IMR-90 (cell line): ENCODE results near the gene TNKS1BP1. TPM values are rescaled to one million over a fixed set of nuclear protein-coding genes. Genes with fewer than 3 reads are reported as not detected.

Source experiments
- ATAC-seq: fragments of 200-7000 bp; cut with Tn5 transposase; 2 replicates; pipeline ENCODE4 v1.9.1; 2020; ENCODE audit warnings: low read depth, mild to moderate bottlenecking, moderate library complexity
- BruUV-seq: library from RNA; stranded (reverse); fragments of 400-500 nt; replicated peaks from 2 replicates; lab custom pipeline; 2021; lab: Mats Ljungman, UMichigan
- CTCF ChIA-PET: fragments of 300-600 bp; formaldehyde crosslinking; extraction: SDS; loops from one replicate; lab custom pipeline; 2021; ENCODE audit warnings: antibody characterized with exemption; lab: Yijun Ruan, JAX
- POLR2A ChIA-PET: fragments of 300-600 bp; sonication (Branson Sonifier 250); formaldehyde crosslinking; loops from one replicate; lab custom pipeline; 2022; ENCODE audit warnings: antibody characterized with exemption; ENCODE audit not compliant: unreplicated experiment; lab: Charles Lee
- DNase-seq: peaks from one replicate; pipeline ENCODE4 v3.0.0; 2013
- H2AFZ ChIP-seq: replicated peaks from 2 replicates; pipeline ENCODE3; 2013; ENCODE audit warnings: low read length, mild to moderate bottlenecking; ENCODE audit not compliant: poor library complexity
- H2AK5ac ChIP-seq: 2 replicates; pipeline ENCODE4 v1.6.1; 2013; ENCODE audit warnings: low read depth, low read length, inconsistent platforms
- H2AK9ac ChIP-seq: replicated peaks from 2 replicates; pipeline ENCODE3; 2013; ENCODE audit warnings: mild to moderate bottlenecking, low read depth, low read length, moderate library complexity; ENCODE audit not compliant: poor library complexity
- H2BK120ac ChIP-seq: 2 replicates; pipeline ENCODE4 v1.6.1; 2013; ENCODE audit warnings: low read depth, low read length, inconsistent platforms
- H2BK15ac ChIP-seq: 3 replicates; pipeline ENCODE4 v1.6.1; 2013; ENCODE audit warnings: low read depth, low read length, inconsistent platforms
- H2BK20ac ChIP-seq: 2 replicates; pipeline ENCODE4 v1.6.1; 2013; ENCODE audit warnings: low read depth, mild to moderate bottlenecking, inconsistent platforms, low read length, moderate library complexity
- H2BK5ac ChIP-seq: 2 replicates; pipeline ENCODE4 v1.6.1; 2013; ENCODE audit warnings: mild to moderate bottlenecking, low read depth, low read length, inconsistent platforms; ENCODE audit not compliant: poor library complexity, severe bottlenecking
- H3K14ac ChIP-seq: replicated peaks from 2 replicates; pipeline ENCODE4 v1.6.1; 2013; ENCODE audit warnings: low read depth, low read length, inconsistent platforms
- H3K18ac ChIP-seq: 2 replicates; pipeline ENCODE4 v1.6.1; 2013; ENCODE audit warnings: low read depth, low read length, control low read depth
- H3K23ac ChIP-seq: 2 replicates; pipeline ENCODE4 v1.6.1; 2013; ENCODE audit warnings: low read depth, low read length, inconsistent platforms
- H3K27ac ChIP-seq: 2 replicates; pipeline ENCODE4 v1.5.1; 2013; ENCODE audit warnings: mild to moderate bottlenecking, control low read depth, low read length; ENCODE audit not compliant: insufficient read depth
- H3K27me3 ChIP-seq: 2 replicates; pipeline ENCODE4 v1.6.1; 2013; ENCODE audit warnings: low read length; ENCODE audit not compliant: control insufficient read depth, insufficient read depth
- H3K36me3 ChIP-seq: 2 replicates; pipeline ENCODE4 v1.6.1; 2013; ENCODE audit warnings: low read length, mixed read lengths; ENCODE audit not compliant: control insufficient read depth, insufficient read depth
- H3K4ac ChIP-seq: 2 replicates; pipeline ENCODE4 v1.6.1; 2013; ENCODE audit warnings: low read depth, low read length, inconsistent platforms
- H3K4me1 ChIP-seq: 2 replicates; pipeline ENCODE4 v1.6.1; 2013; ENCODE audit warnings: low read length, mixed read lengths; ENCODE audit not compliant: control insufficient read depth, insufficient read depth
- H3K4me2 ChIP-seq: 2 replicates; pipeline ENCODE4 v1.6.1; 2013; ENCODE audit warnings: low read depth, mild to moderate bottlenecking, control low read depth, low read length, moderate library complexity
- H3K4me3 ChIP-seq: 2 replicates; pipeline ENCODE4 v1.5.1; 2013; ENCODE audit warnings: low read depth, mild to moderate bottlenecking, control low read depth, low read length, moderate library complexity; ENCODE audit not compliant: insufficient read depth
- H3K56ac ChIP-seq: 2 replicates; pipeline ENCODE4 v1.6.1; 2013; ENCODE audit warnings: low read length, inconsistent platforms; ENCODE audit not compliant: insufficient read depth; ENCODE audit errors: extremely low read depth
- H3K79me1 ChIP-seq, 2 experiments: 2 replicates each; pipeline ENCODE4 v1.6.1; 2013; ENCODE audit warnings: low read length in 2 of 2, inconsistent platforms in 1 of 2, low read depth in 1 of 2
- H3K9ac ChIP-seq: 2 replicates; pipeline ENCODE4 v1.6.1; 2013; ENCODE audit warnings: low read depth, low read length, control low read depth
- H3K9me1 ChIP-seq: 2 replicates; pipeline ENCODE4 v1.6.1; 2013; ENCODE audit warnings: low read length, inconsistent platforms; ENCODE audit not compliant: insufficient read depth
- H3K9me3 ChIP-seq: 2 replicates; pipeline ENCODE4 v1.6.1; 2013; ENCODE audit warnings: low read length; ENCODE audit not compliant: control insufficient read depth, insufficient read depth
- H4K20me1 ChIP-seq: 2 replicates; pipeline ENCODE4 v1.6.1; 2013; ENCODE audit warnings: low read length, inconsistent platforms; ENCODE audit not compliant: insufficient read depth
- H4K5ac ChIP-seq: 2 replicates; pipeline ENCODE4 v1.6.1; 2013; ENCODE audit warnings: mild to moderate bottlenecking, low read depth, low read length, control low read depth
- H4K8ac ChIP-seq, 2 experiments: 2 replicates each; pipeline ENCODE4 v1.6.1; 2013; ENCODE audit warnings: low read depth in 2 of 2, low read length in 2 of 2, control low read depth in 1 of 2, inconsistent platforms in 1 of 2
- H4K91ac ChIP-seq: 2 replicates; pipeline ENCODE4 v1.6.1; 2013; ENCODE audit warnings: low read depth, low read length, inconsistent platforms; ENCODE audit not compliant: insufficient read depth
- BHLHE40 ChIP-seq: fragments of 150-350 bp; IDR thresholded peaks from 2 replicates; pipeline ENCODE4 v1.6.1; 2016; ENCODE audit warnings: mild to moderate bottlenecking, low read depth, low read length
- CTCF ChIP-seq: conservative IDR thresholded peaks from 2 replicates; pipeline ENCODE4 v1.5.1; 2012; ENCODE audit warnings: mild to moderate bottlenecking, low read depth, low read length, improper control_type of control experiment
- ELK1 ChIP-seq: fragments of 150-350 bp; IDR thresholded peaks from 2 replicates; pipeline ENCODE4 v1.6.1; 2016; ENCODE audit warnings: low read depth, mild to moderate bottlenecking, low read length, moderate library complexity, borderline replicate concordance
- MAFK ChIP-seq: IDR thresholded peaks from 2 replicates; pipeline ENCODE4 v1.6.1; 2012; ENCODE audit warnings: low read depth, low read length, improper control_type of control experiment
- MAZ ChIP-seq: IDR thresholded peaks from 2 replicates; pipeline ENCODE4 v1.6.1; 2012; ENCODE audit warnings: low read depth, mild to moderate bottlenecking, low read length, improper control_type of control experiment, moderate library complexity, borderline replicate concordance
- MXI1 ChIP-seq: IDR thresholded peaks from 2 replicates; pipeline ENCODE4 v1.6.1; 2012; ENCODE audit warnings: low read depth, mild to moderate bottlenecking, low read length, moderate library complexity, borderline replicate concordance
- POLR2A ChIP-seq: IDR thresholded peaks from 2 replicates; pipeline ENCODE4 v1.6.1; 2012; ENCODE audit warnings: mild to moderate bottlenecking, low read depth, low read length
- RAD21 ChIP-seq: IDR thresholded peaks from 2 replicates; pipeline ENCODE4 v1.6.1; 2012; ENCODE audit warnings: low read length, improper control_type of control experiment
- USF2 ChIP-seq: fragments of 150-350 bp; IDR thresholded peaks from 2 replicates; pipeline ENCODE4 v1.6.1; 2017; ENCODE audit warnings: mild to moderate bottlenecking, antibody characterized with exemption, low read length, low read depth
- WGBS, 2 experiments: methylation state at CpG; one replicate each; pipeline versions ENCODE4 v1.1.5 to v1.1.7; 2013; ENCODE audit warnings: missing lambda C conversion rate in 2 of 2; ENCODE audit not compliant: insufficient read length in 1 of 2; ENCODE audit errors: extremely low coverage in 2 of 2; 5-methylcytosine and 5-hydroxymethylcytosine counted together
- dilution Hi-C: fragments of 300-500 bp; cut with HindIII; formaldehyde crosslinking; loops from one replicate; pipeline ENCODE4 v1.14.3; 2018; ENCODE audit warnings: low sequenced_read_pairs; ENCODE audit not compliant: unreplicated experiment
- in situ Hi-C: fragments of 300-500 bp; cut with MboI; formaldehyde crosslinking; loops from 3 replicates; pipeline ENCODE4 v1.14.3; 2019; ENCODE audit warnings: low sequenced_read_pairs, inconsistent platforms, mixed read lengths
- intact Hi-C: fragments of 100-400 bp; cut with micrococcal nuclease; formaldehyde crosslinking; loops from 2 replicates; pipeline ENCODE4 v1.10.0; 2022
- polyA plus RNA-seq, 3 experiments: library from polyadenylated mRNA; depleted of rRNA; stranded (reverse); fragments of >200 nt; gene quantifications; 2 replicates each; pipeline ENCODE4 v1.2.3, GENCODE V29; 2012; ENCODE audit warnings: low replicate concordance in 1 of 3
- total RNA-seq: library from RNA; depleted of rRNA; stranded (reverse); fragments of >200 nt; gene quantifications from 2 replicates; pipeline ENCODE4 v1.2.3, GENCODE V29; 2012

TNKS1BP1 gene
- total and polyA plus RNA-seq, 2 of the 4 experiments (the other 2 are of a cell fraction) = 31.7 to 71.4 TPM

DNA sequence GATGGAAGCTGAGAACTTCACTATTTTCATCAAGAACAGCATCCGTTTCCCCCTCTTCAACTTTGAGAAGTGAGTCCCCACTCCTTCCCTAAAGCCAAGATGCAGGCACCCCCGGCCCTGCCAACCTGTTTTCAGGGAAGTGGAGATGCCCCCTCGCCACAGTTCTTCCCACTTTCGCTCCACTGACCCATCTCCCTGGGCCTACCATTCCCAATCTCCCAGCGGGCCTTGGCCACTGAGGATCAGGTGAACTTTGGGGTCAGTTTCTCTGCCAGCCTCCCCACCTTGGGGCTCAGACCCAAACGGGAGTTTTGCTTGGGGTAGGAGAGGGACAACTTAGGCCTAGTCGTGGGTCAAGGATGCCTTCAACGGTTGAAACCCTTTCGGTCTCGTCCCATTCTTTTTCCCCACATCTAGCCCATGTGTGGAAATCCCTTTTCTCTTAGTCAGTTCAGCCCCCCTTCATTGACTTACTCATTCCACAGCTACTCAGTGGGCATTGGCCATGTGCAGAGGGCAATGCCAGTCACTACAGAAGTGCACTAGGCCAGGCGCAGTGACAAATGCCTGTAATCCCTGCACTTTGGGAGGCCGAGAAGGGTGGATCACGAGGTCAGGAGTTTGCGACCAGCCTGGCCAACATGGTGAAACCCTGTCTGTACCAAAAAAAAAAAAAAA, 24.0 kb upstream of the TNKS1BP1 start:
- Histone ChIP-seq H3K4me3 (no peak overlapping the region), H3K4me2 (no peak overlapping the region), H3K9me1 (no peaks in the 10 kb centered on the region), H2AFZ (no peak overlapping the region), H2BK15ac (no peak overlapping the region), H3K9me3 (peaks cover 5% of the 10 kb centered on the region; the same call in 1 of the 2 replicates), H2BK20ac (no peak overlapping the region), H3K27ac (no peak overlapping the region), H4K8ac (no peak overlapping the region), H3K36me3 (no peaks in the 10 kb centered on the region), H3K9ac (no peak overlapping the region), H3K56ac (no peak overlapping the region), H3K4ac (no peak overlapping the region), H3K23ac (no peak overlapping the region), H2AK9ac (no peak overlapping the region), H2AK5ac (no peak overlapping the region; the same call in 1 of the 2 replicates), H3K18ac (no peak overlapping the region), H3K14ac (no peak overlapping the region), H4K91ac (no peak overlapping the region), H2BK5ac (no peak overlapping the region), H2BK120ac (no peak overlapping the region), H3K4me1 (peaks cover 2% of the 10 kb centered on the region; the same call in 1 of the 2 replicates), H4K20me1 (no peaks in the 10 kb centered on the region), H3K79me1 (no peaks in the 10 kb centered on the region), H3K27me3 (peaks cover 14% of the 10 kb centered on the region), H4K5ac (no peak overlapping the region)
- in situ Hi-C loops (no loop called here), dilution Hi-C loops (no loop called here), intact Hi-C loops (loop anchor here (10.0 kb wide), 1 partner anchor 1176 kb away; no protein-coding TSS in a partner anchor)
- no TSS peak for BruUV-seq
- TF ChIP-seq BHLHE40 (no peak), RAD21 (no peak), POLR2A (no peak), ELK1 (no peak), USF2 (no peak), MAZ (no peak), MAFK (no peak), CTCF (no peak), MXI1 (no peak)
- DNase-seq (peak; percentile 13), ATAC-seq (no peak)
- ChIA-PET CTCF (interaction anchor here (1.0 kb wide), 1 partner anchor 109 kb away, joined by 4 read pairs; no protein-coding TSS in a partner anchor), POLR2A (no interaction called here)
- WGBS, 2 experiments = no CpG with 5 or more reads among the region's 14 CpGs
